ENCODE results near the gene NLGN2.

Gene NLGN2

DNA sequence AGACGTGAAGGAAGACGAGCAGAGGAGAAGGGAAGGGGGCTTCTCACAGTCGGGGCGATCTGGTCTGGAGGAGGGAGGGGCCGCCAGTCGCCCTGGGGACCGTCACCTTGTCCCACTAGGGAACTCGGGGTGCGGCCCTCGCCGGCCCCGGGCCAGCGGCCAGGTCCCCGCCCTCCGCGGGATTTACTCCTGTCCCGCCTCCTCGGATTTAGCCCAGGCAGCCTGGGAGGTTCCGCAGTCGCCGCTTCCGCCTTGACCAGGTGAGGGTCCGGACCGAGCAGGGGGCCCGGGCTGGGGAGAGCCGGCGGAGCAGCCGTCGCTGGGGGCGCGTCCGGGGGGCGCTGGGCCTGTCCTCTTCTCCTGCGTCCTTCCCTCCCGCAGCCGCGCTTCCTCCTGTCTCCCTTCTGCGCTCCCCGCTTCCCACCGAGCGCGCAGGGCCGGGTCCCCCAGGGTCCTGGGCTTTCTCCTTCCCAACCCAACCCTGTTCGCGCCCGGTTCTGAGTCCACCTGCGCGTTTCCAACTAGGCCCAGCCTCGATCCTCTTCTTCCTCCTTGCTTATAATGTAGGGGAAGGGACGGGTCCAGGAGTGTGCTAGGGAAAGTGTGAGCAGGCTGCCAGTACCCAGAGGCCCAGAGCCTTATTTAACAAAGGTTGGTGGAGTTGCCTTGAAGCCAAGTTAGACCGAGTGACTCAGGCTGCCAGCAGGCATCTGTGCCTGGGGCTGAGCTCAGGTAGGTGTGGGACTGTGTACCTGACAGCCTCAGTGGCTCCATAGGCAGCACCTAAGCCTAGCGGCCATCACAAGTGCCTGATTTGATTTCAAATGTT lies 26.6 kb upstream of the NLGN2 start, which contains the start of gene TNK1:
TNK1 (plus strand) TSS at position 235 of the 829 bp plus-strand sequence. CDS start 1,838 bp downstream, outside the sequence.
- Histone ChIP-seq H3K27me3 (replicated peaks; ENCODE audit: control insufficient read depth, insufficient read depth, low read length) (no peaks in the 10 kb centered on the region; the same call in 1 of the 2 replicates), H3K36me3 (ENCODE audit: control insufficient read depth, insufficient read depth, low read length) (no peaks in the 10 kb centered on the region), H3K4me3 (replicated peaks; ENCODE audit: low read depth, low read length) (no peak within 1 kb of the TSS)
- no peak for DNase-seq (ENCODE audit: extremely low read depth, insufficient read length)
- TF ChIP-seq, protein P1, sequence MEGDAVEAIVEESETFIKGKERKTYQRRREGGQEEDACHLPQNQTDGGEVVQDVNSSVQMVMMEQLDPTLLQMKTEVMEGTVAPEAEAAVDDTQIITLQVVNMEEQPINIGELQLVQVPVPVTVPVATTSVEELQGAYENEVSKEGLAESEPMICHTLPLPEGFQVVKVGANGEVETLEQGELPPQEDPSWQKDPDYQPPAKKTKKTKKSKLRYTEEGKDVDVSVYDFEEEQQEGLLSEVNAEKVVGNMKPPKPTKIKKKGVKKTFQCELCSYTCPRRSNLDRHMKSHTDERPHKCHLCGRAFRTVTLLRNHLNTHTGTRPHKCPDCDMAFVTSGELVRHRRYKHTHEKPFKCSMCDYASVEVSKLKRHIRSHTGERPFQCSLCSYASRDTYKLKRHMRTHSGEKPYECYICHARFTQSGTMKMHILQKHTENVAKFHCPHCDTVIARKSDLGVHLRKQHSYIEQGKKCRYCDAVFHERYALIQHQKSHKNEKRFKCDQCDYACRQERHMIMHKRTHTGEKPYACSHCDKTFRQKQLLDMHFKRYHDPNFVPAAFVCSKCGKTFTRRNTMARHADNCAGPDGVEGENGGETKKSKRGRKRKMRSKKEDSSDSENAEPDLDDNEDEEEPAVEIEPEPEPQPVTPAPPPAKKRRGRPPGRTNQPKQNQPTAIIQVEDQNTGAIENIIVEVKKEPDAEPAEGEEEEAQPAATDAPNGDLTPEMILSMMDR (IDR thresholded peaks at IDR 0.05; ENCODE audit: insufficient read depth, low read length, poor library complexity, severe bottlenecking) = no peak

DNA sequence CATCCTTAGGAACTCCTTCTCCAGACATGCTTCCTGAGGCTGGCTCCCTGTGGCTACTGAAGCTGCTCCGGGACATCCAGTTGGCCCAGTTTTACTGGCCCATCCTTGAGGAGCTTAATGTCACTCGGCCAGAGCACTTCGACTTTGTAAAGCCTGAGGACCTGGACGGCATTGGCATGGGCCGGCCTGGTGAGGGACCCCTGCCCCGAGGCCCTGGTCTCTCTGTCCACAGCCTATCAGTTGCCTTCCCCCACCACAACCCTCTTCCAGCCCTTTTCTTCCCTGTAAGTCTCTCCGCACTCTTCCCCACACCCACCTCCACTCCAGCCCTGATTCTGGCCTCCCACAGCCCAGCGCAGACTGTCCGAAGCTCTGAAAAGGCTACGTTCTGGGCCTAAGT lies 24.7 kb upstream of the NLGN2 start:
- no peak overlapping the region for H3K4me3 ChIP-seq (replicated peaks; ENCODE audit: low read depth, low read length)
- no peak for DNase-seq (ENCODE audit: extremely low read depth, insufficient read length)
- TF ChIP-seq, protein P1 (IDR thresholded peaks at IDR 0.05; ENCODE audit: insufficient read depth, low read length, poor library complexity, severe bottlenecking) = no peak
- no peaks in the 10 kb centered on the region; the same call in 1 of the 2 replicates for H3K36me3 ChIP-seq (ENCODE audit: control insufficient read depth, insufficient read depth, low read length)
- H3K27me3 ChIP-seq (replicated peaks; ENCODE audit: control insufficient read depth, insufficient read depth, low read length) = no peaks in the 10 kb centered on the region; the same call in 1 of the 2 replicates

DNA sequence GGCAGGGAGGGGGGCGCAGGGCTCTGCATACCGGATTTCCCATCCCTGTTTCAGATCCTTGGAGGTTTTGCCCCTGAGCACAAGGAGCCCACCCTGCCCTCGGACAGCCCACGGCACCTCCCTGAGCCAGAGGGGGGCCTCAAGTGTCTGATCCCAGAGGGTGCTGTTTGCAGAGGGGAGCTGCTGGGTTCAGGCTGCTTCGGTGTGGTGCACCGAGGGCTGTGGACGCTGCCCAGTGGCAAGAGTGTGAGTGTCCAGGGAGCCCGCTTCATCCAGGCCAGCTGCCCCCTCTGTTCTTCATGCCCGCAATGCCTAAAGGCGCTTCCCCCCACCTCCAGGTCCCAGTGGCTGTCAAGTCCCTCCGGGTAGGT lies 24.3 kb upstream of the NLGN2 start:
- no peak for DNase-seq (ENCODE audit: extremely low read depth, insufficient read length)
- TF ChIP-seq, protein P1 (IDR thresholded peaks at IDR 0.05; ENCODE audit: insufficient read depth, low read length, poor library complexity, severe bottlenecking) = no peak
- no peaks in the 10 kb centered on the region; the same call in 1 of the 2 replicates for H3K27me3 ChIP-seq (replicated peaks; ENCODE audit: control insufficient read depth, insufficient read depth, low read length)
- no peaks in the 10 kb centered on the region; the same call in 1 of the 2 replicates for H3K36me3 ChIP-seq (ENCODE audit: control insufficient read depth, insufficient read depth, low read length)
- no peak overlapping the region; the same call in 1 of the 2 replicates for H3K4me3 ChIP-seq (replicated peaks; ENCODE audit: low read depth, low read length)

DNA sequence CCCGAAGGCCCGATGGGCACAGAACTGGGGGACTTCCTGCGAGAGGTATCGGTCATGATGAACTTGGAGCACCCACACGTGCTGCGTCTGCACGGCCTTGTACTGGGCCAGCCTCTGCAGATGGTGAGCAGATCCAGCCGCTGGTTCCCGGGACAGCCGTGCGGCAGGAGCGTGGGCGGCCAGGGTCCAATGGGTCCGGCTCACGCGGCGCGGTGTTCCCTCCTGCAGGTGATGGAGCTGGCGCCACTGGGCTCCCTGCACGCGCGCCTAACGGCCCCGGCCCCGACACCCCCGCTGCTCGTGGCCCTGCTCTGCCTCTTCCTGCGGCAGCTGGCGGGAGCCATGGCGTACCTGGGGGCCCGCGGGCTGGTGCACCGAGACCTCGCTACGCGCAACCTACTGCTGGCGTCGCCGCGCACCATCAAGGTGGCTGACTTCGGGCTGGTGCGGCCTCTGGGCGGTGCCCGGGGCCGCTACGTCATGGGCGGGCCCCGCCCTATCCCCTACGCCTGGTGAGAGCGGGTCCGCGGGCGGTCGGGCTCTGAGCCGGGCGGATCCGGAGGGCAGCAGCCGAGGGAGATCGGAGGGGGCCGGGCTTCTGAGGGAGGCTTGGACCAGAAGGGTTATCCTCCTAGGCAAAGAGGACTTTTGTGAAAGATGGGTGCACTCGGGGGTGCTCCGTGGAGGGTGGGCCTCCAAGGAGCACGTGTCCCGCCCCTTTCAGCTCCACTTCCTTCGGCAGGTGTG lies 23.7 kb upstream of the NLGN2 start:
- DNase-seq (ENCODE audit: extremely low read depth, insufficient read length) = peak; percentile 82
- TF ChIP-seq, protein P1 (IDR thresholded peaks at IDR 0.05; ENCODE audit: insufficient read depth, low read length, poor library complexity, severe bottlenecking) = no peak
- Histone ChIP-seq H3K4me3 (replicated peaks; ENCODE audit: low read depth, low read length) (peak overlapping the region; percentile 64), H3K36me3 (ENCODE audit: control insufficient read depth, insufficient read depth, low read length) (peaks cover 2% of the 10 kb centered on the region; the same call in 1 of the 2 replicates), H3K27me3 (replicated peaks; ENCODE audit: control insufficient read depth, insufficient read depth, low read length) (no peaks in the 10 kb centered on the region; the same call in 1 of the 2 replicates)

DNA sequence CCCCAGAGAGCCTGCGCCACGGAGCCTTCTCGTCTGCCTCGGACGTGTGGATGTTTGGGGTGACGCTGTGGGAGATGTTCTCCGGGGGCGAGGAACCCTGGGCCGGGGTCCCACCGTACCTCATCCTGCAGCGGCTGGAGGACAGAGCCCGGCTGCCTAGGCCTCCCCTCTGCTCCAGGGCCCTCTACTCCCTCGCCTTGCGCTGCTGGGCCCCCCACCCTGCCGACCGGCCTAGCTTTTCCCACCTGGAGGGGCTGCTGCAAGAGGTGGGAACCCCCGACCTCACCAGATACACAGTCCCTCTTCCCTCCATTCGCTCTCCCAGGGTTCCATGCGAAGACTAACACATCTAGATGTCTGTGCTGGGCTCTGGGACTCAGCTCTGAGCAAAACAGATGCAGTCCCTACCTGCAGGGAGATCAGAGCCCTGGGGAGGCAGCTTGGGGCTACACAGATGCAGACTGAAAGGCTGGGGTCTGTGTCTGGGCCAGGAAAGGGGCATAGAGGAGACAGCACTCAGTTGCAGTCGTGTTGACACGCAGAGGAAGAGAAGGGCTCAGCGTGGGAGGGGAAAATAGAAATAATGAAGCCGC lies 23.1 kb upstream of the NLGN2 start:
- H3K36me3 ChIP-seq (ENCODE audit: control insufficient read depth, insufficient read depth, low read length) = peaks cover 5% of the 10 kb centered on the region; the same call in 1 of the 2 replicates
- TF ChIP-seq, protein P1 (IDR thresholded peaks at IDR 0.05; ENCODE audit: insufficient read depth, low read length, poor library complexity, severe bottlenecking) = no peak
- H3K27me3 ChIP-seq (replicated peaks; ENCODE audit: control insufficient read depth, insufficient read depth, low read length) = no peaks in the 10 kb centered on the region; the same call in 1 of the 2 replicates
- H3K4me3 ChIP-seq (replicated peaks; ENCODE audit: low read depth, low read length) = peak overlapping the region; percentile 64
- no peak for DNase-seq (ENCODE audit: extremely low read depth, insufficient read length)
